IPS-18a (cell line): Measurements from ENCODE around the gene QSOX1.

Experiments
- H3K27ac ChIP-seq: one replicate; pipeline ENCODE4 v1.5.1; 2013; ENCODE audit warnings: low read length
- H3K27me3 ChIP-seq: one replicate; pipeline ENCODE4 v1.6.1; 2013; ENCODE audit warnings: mild to moderate bottlenecking, low read length; ENCODE audit not compliant: control insufficient read depth, insufficient read depth
- H3K36me3 ChIP-seq: one replicate; pipeline ENCODE4 v1.6.1; 2013; ENCODE audit warnings: low read depth, low read length; ENCODE audit not compliant: control insufficient read depth
- H3K4me1 ChIP-seq: one replicate; pipeline ENCODE4 v1.6.1; 2013; ENCODE audit warnings: low read depth, low read length; ENCODE audit not compliant: control insufficient read depth
- H3K4me3 ChIP-seq: one replicate; pipeline ENCODE4 v1.5.1; 2013; ENCODE audit warnings: low read length
- H3K9ac ChIP-seq: one replicate; pipeline ENCODE4 v1.6.1; 2013; ENCODE audit warnings: mild to moderate bottlenecking, low read length, moderate library complexity
- H3K9me3 ChIP-seq: one replicate; pipeline ENCODE4 v1.6.1; 2013; ENCODE audit warnings: low read depth, low read length; ENCODE audit not compliant: control insufficient read depth

The QSOX1 gene

DNA sequence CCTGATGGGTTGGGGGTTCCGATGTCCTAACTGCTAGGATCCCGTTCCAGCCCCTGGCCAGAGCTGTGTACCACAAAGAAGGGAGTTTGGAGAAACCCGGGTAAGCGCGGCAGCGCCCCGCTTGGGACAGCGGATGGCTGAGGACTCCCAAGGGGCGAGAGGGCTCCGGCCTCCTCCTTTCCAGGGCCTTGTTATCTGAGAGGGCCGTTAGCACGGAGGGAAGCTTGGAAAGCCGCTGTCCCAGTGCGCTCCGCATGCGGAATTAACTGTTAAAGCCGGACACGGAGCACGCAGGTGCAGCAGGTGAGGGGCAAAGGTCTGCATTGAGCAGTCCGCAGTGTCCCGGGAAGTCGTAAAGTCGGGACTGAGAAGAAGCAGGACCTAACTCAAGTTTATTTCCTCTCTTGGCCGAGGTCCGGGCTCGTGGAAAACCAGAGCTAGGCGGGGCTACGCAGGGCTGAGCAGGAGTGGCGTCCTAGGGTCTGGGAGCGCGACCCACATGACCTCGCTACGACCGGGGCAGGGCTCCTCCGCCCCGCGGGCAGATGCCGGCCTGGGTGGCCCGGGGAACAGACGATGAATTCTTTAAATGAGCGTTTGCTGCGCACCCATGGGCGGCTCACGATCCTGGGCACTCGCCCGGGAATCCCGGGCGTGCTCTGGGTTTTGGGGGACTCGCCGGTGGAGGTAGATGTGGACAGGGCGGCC is 79.9 kb downstream of the QSOX1 start:
- no peak overlapping the region for H3K27ac ChIP-seq
- peak overlapping the region; percentile 53 for H3K4me3 ChIP-seq
- no peak overlapping the region for H3K9ac ChIP-seq
- no peaks in the 10 kb centered on the region for H3K9me3 ChIP-seq
- peaks cover 91% of the 10 kb centered on the region for H3K27me3 ChIP-seq
- peaks cover 58% of the 10 kb centered on the region for H3K4me1 ChIP-seq
- H3K36me3 ChIP-seq = no peaks in the 10 kb centered on the region

DNA sequence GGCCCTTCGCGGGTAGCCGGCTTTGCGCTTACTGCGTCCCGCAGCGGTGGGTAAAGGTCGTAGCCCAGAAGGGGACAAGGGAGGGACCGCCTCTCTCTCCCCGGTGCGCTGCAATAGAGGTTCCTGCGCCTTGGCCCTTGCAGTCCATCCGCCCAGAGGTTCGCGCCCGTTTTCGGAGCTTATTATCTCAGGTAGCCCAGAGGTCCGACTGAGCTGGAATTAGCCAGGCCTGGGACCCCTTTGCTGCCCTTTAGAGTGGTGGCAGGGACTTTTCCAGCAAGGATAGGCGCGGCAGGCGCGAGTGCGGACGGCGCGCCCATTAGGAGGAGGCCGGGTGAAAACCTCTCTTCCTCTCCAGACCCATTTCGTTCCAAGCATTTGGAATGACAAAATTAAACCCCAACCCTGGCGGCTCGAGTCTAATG is 80.4 kb downstream of the QSOX1 start:
- no peak overlapping the region for H3K9ac ChIP-seq

DNA sequence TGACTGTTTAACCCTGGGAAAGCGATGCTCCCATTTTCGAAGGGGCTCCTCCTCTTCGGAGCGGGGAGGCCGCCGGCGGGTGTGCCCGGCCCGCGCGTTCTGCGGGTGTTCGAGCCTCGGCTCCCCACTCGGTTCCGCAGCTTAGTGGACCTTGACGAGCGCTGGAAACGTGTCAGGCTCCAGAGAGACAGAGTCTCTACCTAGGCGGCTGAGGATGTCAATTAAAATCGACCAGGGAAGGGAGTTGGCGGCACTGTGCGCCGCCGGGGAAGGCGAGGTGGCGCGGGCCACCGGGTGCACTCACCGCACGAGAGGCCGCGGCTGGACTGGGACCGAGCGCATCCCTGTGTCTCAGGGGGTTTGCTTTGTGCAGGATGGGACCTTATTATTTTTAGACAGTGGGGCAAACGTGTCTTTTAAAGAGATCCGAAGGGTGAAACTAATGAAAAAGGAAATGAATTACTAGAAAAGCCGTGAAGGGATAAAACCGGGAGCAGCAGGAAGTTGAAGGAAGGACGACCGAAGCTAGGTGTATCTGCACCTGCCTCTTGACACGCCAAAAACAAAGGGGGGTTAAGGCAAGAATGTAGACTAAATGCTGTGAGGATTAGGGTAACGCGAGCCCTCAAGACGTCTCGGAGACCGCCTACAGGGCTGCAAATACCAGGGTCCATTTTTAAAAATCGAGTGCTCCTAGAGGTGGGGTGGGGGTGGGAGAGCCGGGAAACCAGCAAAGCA is 81.0 kb downstream of the QSOX1 start:
- H3K9me3 ChIP-seq = no peaks in the 10 kb centered on the region
- H3K4me3 ChIP-seq = peak overlapping the region; percentile 53
- H3K4me1 ChIP-seq = peaks cover 64% of the 10 kb centered on the region
- peaks cover 91% of the 10 kb centered on the region for H3K27me3 ChIP-seq
- no peak overlapping the region for H3K27ac ChIP-seq
- no peaks in the 10 kb centered on the region for H3K36me3 ChIP-seq
- no peak overlapping the region for H3K9ac ChIP-seq

More for the DNA sequence above, 80.4 kb downstream of the QSOX1 start:
- Histone ChIP-seq H3K9me3 (no peaks in the 10 kb centered on the region), H3K4me1 (peaks cover 61% of the 10 kb centered on the region), H3K4me3 (peak overlapping the region; percentile 53), H3K27me3 (peaks cover 91% of the 10 kb centered on the region), H3K36me3 (no peaks in the 10 kb centered on the region), H3K27ac (no peak overlapping the region)

DNA sequence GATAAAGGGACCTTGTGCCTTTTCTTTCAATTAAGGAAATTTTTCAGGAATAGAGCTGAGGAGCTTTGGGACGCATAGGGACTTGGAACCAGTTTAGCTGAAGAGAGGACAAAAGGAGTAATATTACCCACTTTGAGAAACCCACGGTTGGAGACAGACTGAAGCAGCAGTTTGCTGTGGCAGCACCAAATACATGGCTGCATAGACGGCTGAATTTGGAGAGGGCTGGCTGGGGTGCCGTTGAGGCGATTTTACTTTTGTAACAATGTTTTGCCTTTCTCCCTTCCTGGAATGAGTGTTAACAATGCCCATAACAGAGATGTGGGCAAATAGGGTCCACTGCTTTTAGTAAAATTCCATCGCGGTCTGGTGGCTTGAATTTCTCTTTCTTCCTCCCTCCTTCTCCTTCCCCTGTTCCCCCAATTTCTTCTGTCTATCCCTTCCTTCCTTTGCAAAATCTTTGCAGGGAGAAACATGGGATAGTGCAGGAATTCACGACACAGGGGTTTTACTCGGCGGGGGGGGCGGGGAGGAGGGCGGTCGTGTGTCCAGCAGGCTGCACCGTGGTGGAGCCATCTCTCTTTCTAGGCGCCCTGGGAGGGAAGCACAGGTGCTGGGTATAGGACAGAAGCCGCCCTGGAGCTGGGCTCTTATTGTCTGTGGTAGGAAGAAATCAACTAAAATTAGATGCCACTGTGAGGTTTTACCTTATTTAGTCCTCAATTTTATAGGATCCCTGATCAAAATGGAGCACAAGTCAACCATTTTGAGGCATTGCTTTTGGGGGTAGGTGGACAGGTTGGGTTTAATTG is 82.2 kb downstream of the QSOX1 start:
- no peak overlapping the region for H3K9ac ChIP-seq
- no peak overlapping the region for H3K27ac ChIP-seq
- peak overlapping the region; percentile 53 for H3K4me3 ChIP-seq
- peaks cover 72% of the 10 kb centered on the region for H3K4me1 ChIP-seq
- no peaks in the 10 kb centered on the region for H3K36me3 ChIP-seq
- no peaks in the 10 kb centered on the region for H3K9me3 ChIP-seq
- H3K27me3 ChIP-seq = peaks cover 85% of the 10 kb centered on the region

DNA sequence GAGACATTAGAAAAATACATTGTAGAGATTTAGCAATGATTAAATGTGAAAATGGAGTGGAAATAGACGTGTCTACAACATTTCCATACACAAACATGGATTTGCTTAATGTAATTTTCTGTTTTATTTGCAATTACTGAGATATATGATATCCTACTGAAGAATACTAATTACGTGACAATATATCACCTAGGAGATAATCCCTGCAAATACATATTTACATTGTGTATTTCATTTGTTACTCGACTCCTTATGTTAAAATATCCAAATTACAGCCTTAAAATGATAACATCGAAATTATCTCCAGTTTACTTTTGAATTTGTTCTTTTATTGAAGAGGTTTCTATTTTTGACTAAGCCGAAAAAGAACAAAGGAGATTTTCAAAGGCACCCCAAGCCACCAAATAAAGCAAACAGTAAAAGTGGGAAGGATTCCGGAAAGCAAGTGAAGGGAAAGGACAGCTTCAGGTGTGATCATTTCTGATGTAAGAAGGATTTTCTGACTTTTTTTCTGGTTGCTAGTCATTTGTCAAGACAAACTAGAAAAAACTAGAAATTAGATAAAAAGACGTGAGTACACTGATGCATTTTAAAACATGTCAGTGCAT is 83.3 kb downstream of the QSOX1 start:
- H3K4me1 ChIP-seq = peaks cover 72% of the 10 kb centered on the region

DNA sequence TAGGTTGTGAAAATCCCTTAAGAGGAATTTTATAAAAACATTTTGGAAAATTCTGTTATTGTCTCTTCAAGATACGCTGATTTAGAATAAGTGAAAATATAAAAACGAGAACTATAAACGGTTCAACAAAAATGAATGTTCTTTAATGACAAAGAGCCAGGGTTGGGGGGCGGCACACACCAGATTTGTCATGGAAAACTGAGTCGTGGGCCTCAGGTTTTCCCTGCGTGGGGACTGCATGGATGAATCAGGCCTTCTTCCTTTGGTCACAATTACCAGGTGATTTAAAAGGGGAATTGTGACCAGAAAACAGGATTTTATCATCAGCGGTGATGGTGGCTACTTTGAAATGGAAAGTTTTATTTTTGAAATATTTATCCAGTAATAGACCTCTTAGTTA is 84.0 kb downstream of the QSOX1 start:
- peak overlapping the region; percentile 53 for H3K4me3 ChIP-seq
- H3K4me1 ChIP-seq = peaks cover 74% of the 10 kb centered on the region
- H3K27ac ChIP-seq = peak overlapping the region; percentile 25
- H3K27me3 ChIP-seq = peaks cover 67% of the 10 kb centered on the region
- no peaks in the 10 kb centered on the region for H3K9me3 ChIP-seq
- H3K36me3 ChIP-seq = no peaks in the 10 kb centered on the region
- H3K9ac ChIP-seq = peak overlapping the region; percentile 46

More for the DNA sequence above, 83.3 kb downstream of the QSOX1 start:
- H3K27me3 ChIP-seq = peaks cover 74% of the 10 kb centered on the region
- no peaks in the 10 kb centered on the region for H3K36me3 ChIP-seq
- H3K9me3 ChIP-seq = no peaks in the 10 kb centered on the region
- H3K9ac ChIP-seq = peak overlapping the region; percentile 46
- H3K27ac ChIP-seq = no peak overlapping the region
- H3K4me3 ChIP-seq = peak overlapping the region; percentile 53

DNA sequence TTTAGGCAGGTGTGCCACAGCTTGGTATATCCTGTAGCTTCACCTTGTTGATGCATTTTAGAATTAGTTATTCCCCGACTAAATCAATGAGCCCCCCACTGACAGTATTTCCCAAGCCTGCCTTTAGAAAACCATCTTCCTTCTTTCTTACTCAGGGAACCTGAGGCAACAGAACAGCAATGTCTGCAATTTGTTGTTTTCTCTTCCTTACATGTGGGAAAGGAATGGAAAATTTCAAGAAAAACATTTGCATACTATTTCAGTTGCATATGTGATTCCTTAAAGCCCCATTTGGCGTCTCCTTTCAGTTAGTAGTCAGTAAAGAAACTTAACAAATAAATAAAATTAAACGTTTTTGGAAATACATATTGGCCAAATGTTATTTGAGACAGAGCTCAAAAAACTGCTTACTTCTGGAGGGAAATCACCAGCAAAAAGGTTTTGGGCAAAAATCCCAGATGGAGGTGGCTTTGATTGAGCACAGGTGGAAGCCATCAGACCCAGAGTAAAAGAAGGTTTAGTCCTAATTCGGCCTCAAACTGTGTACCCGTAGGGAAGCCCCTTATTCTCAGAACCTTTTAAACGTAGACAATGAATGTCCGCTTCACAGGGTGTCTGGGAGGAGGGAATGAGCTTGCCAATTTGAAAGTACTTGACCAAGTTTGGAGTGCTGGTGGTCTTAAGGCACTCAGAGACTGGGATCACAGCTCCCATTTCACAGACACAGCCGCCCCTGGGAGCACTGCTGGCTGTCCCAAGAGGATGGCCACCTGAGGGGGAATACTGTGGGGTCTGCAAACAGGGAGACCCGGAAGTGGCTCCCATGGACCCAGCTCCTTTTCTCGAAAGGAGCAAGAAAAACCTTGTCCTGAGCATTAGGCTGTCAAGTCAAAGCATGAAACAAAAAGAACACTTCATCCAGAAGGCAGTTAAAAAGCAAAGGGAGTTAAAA is 84.8 kb downstream of the QSOX1 start:
- Histone ChIP-seq H3K9ac (peak overlapping the region; percentile 46), H3K27ac (peak overlapping the region; percentile 25), H3K27me3 (peaks cover 60% of the 10 kb centered on the region), H3K4me1 (peaks cover 78% of the 10 kb centered on the region), H3K9me3 (no peaks in the 10 kb centered on the region), H3K36me3 (no peaks in the 10 kb centered on the region), H3K4me3 (peak overlapping the region; percentile 53)

DNA sequence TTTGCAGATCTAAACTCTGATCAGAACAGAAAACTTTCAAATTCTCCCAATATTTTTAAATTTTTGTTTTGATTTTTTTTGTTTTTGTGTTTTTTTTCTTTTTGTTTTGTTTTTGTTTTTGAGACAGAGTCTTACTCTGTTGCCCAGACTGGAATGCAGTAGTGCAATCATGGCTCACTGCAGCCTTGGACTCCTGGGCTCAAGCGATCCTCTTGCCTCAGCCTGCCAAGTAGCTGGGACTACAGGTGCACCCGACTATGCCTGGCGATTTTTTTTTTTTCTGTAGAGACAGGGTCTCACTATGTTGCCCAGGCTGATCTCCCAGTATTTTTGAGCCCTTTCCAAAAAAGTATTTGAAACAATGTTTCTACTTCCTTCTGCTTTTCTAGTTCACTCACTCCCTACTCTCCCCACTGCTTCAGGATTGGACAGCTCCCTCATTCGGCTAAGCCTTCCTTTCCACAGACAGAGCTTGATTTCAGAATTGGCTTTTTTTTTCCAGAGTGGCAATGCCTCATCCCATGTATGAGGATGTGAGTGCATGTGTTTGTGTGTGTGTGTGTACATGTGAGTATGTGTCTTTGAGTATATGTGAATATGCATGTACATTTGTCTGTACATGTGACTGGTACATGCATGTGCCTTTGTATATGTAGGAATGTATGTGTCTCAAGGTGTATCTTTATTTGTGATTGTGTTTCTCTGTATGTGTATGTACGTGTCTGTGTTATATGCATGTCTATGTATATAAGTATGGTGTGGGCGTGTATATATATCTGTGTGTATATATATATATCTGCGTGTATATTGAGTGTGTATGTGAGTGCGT is 87.3 kb downstream of the QSOX1 start:
- Histone ChIP-seq H3K27me3 (peaks cover 35% of the 10 kb centered on the region), H3K4me3 (no peak overlapping the region), H3K27ac (no peak overlapping the region), H3K9me3 (no peaks in the 10 kb centered on the region), H3K9ac (no peak overlapping the region), H3K36me3 (no peaks in the 10 kb centered on the region), H3K4me1 (peaks cover 66% of the 10 kb centered on the region)

DNA sequence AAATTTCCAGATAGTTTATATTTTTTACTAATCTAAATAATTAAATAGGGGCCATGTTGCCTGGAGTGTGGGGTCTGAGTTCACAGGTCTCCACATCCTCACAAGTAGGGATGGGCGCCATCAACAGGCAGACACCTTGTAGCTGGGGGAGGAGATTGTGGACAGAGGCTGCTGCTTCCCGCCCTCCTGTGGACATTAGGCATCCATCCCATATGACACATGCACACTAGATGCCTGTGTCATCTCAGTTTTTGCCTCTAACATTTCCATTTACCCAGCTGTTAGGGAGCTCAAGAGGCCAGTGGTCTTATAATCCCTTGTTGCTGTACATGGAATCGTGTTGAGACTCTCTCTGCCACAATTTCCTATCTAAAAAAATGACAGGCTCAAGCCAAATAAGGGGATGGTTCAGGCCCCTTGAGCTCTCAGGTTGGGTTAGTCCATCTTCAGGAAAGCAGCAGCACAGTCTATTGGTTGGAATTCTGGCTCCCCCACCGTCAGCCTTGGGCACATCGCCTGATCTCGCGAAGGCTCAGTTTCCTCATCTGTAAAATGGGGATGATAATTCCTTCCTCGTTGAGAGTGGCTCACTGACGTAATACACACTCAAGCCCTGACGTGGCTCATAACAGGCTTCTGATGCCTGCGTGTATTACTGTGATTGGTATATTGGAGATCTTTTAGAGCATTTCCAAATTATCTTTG is 89.0 kb downstream of the QSOX1 start:
- H3K27me3 ChIP-seq = peaks cover 17% of the 10 kb centered on the region
- no peak overlapping the region for H3K9ac ChIP-seq
- no peak overlapping the region for H3K4me3 ChIP-seq

More for the DNA sequence above, 89.0 kb downstream of the QSOX1 start:
- Histone ChIP-seq H3K9me3 (no peaks in the 10 kb centered on the region), H3K27ac (no peak overlapping the region), H3K4me1 (peaks cover 55% of the 10 kb centered on the region), H3K36me3 (no peaks in the 10 kb centered on the region)
